ENCODE data around the gene TXLNG. TPM values are rescaled to one million over a fixed set of nuclear protein-coding genes. Genes with fewer than 3 reads are reported as not detected.

The TXLNG gene
- total RNA-seq, 4 donors from 2014 or later: 9.6 to 13.6 (median 11.9) TPM

- Histone ChIP-seq H3K4me3 (no peak overlapping the region), H3K27me3 (no peaks in the 10 kb centered on the region), H3K4me1 (peaks cover 4 to 34% (median 30%) of the 10 kb centered on the region in 4 donors), H3K27ac (replicated peaks in 1 of 4) (peak overlapping the region; percentile 39 to 65 (median 53)), H3K36me3 (peaks cover 0 to 62% (median 33%) of the 10 kb centered on the region in 4 donors), H3K9me3 (no peaks in the 10 kb centered on the region)
- 90% methylated on average over 11 of the region's 14 CpGs for WGBS
- TF ChIP-seq POLR2AphosphoS5 (IDR thresholded peaks at IDR 0.05) (peak; percentile 13 to 39), POLR2A (IDR thresholded peaks at IDR 0.05; ENCODE audit: low read depth) (no peak), EP300 (IDR thresholded peaks at IDR 0.05) (no peak), CTCF (IDR thresholded peaks at IDR 0.05) (no peak)
- DNase-seq (ENCODE audit: extremely low spot score): no peak
- intact Hi-C loops (cut with DNase I): no loop called here
Observed at GRCh38 chrX:16839852-16840460, 53.7 kb downstream of the TXLNG start.

GRCh38 chrX:16842684-16843083 is 56.4 kb downstream of the TXLNG start:
- Histone ChIP-seq H3K4me3 (no peak overlapping the region), H3K9me3 (no peaks in the 10 kb centered on the region), H3K27ac (replicated peaks in 1 of 4) (peak overlapping the region in 2 of 4 donors; percentile 10 to 22), H3K27me3 (no peaks in the 10 kb centered on the region), H3K4me1 (peaks cover 4 to 34% (median 30%) of the 10 kb centered on the region in 4 donors), H3K36me3 (peaks cover 3 to 70% (median 42%) of the 10 kb centered on the region in 4 donors)
- 89% methylated on average over 3 of the region's 3 CpGs for WGBS
- intact Hi-C loops (cut with DNase I): no loop called here
- TF ChIP-seq EP300 (IDR thresholded peaks at IDR 0.05) (no peak), POLR2A (IDR thresholded peaks at IDR 0.05; ENCODE audit: low read depth) (no peak), CTCF (IDR thresholded peaks at IDR 0.05) (no peak), POLR2AphosphoS5 (IDR thresholded peaks at IDR 0.05) (no peak)
- DNase-seq (ENCODE audit: extremely low spot score): no peak

GRCh38 chrX:16843208-16843909 is 57.1 kb downstream of the TXLNG start:
- 68% methylated on average over 3 of the region's 3 CpGs for WGBS
- intact Hi-C loops (cut with DNase I): no loop called here
- TF ChIP-seq POLR2A (IDR thresholded peaks at IDR 0.05; ENCODE audit: low read depth) (no peak), CTCF (IDR thresholded peaks at IDR 0.05) (no peak), EP300 (IDR thresholded peaks at IDR 0.05) (no peak), POLR2AphosphoS5 (IDR thresholded peaks at IDR 0.05) (no peak)
- no peak overlapping the region for H3K4me3 ChIP-seq
- DNase-seq (ENCODE audit: extremely low spot score): no peak
- peaks cover 0 to 31% (median 27%) of the 10 kb centered on the region in 4 donors for H3K4me1 ChIP-seq
- no peaks in the 10 kb centered on the region for H3K9me3 ChIP-seq
- peak overlapping the region in 3 of 4 donors; percentile 10 to 40 (median 22) for H3K27ac ChIP-seq (replicated peaks in 1 of 4)
- H3K36me3 ChIP-seq: peaks cover 3 to 73% (median 45%) of the 10 kb centered on the region in 4 donors
- no peaks in the 10 kb centered on the region for H3K27me3 ChIP-seq

- Histone ChIP-seq H3K36me3 (peaks cover 3 to 66% (median 44%) of the 10 kb centered on the region in 4 donors), H3K27me3 (no peaks in the 10 kb centered on the region), H3K4me3 (no peak overlapping the region), H3K27ac (replicated peaks in 1 of 4) (no peak overlapping the region), H3K9me3 (no peaks in the 10 kb centered on the region), H3K4me1 (peaks cover 0 to 21% (median 9%) of the 10 kb centered on the region in 4 donors)
- no peak for DNase-seq (ENCODE audit: extremely low spot score)
- TF ChIP-seq CTCF (IDR thresholded peaks at IDR 0.05): no peak
- no peak for TF ChIP-seq POLR2A (IDR thresholded peaks at IDR 0.05; ENCODE audit: low read depth)
- TF ChIP-seq POLR2AphosphoS5 (IDR thresholded peaks at IDR 0.05): no peak
- no peak for TF ChIP-seq EP300 (IDR thresholded peaks at IDR 0.05)
- 80% methylated on average over 2 of the region's 2 CpGs for WGBS
- intact Hi-C loops (cut with DNase I): no loop called here
Observed at GRCh38 chrX:16845686-16846085, 59.4 kb downstream of the TXLNG start.
